Renal pelvis (tissue), 4 donors: ENCODE measurements around the gene MBNL1. TPM values are rescaled to one million over a fixed set of nuclear protein-coding genes. Genes with fewer than 3 reads are reported as not detected.

Experiments
- DNase-seq: peaks from one replicate; pipeline ENCODE4 v3.0.0-alpha.2; 2013
- polyA plus RNA-seq, 3 donors: library from polyadenylated mRNA; unstranded; fragments of 120-200 nt; gene quantifications; one replicate each; pipeline ENCODE4 v1.2.1, GENCODE V29; 2013; ENCODE audit not compliant: insufficient read length in 3 of 3

Gene MBNL1
- polyA plus RNA-seq, 3 donors = 45.5 to 52.1 (median 45.9) TPM

- no peak for DNase-seq
These were observed 23.6 kb downstream of the MBNL1 start for GRCh38 chr3:152292366-152292765.

GRCh38 chr3:152293347-152294006, 24.7 kb downstream of the MBNL1 start:
- no peak for DNase-seq

GRCh38 chr3:152295344-152295743, 26.6 kb downstream of the MBNL1 start:
- no peak for DNase-seq

GRCh38 chr3:152295806-152296205, 27.1 kb downstream of the MBNL1 start:
- DNase-seq = no peak

GRCh38 chr3:152296382-152296781, 27.7 kb downstream of the MBNL1 start:
- DNase-seq = no peak

GRCh38 chr3:152296971-152297370, 28.2 kb downstream of the MBNL1 start:
- DNase-seq = no peak

GRCh38 chr3:152298393-152299248, 29.9 kb downstream of the MBNL1 start:
- DNase-seq = peak; percentile 79

GRCh38 chr3:152299249-152299976, 30.7 kb downstream of the MBNL1 start:
- no peak for DNase-seq

GRCh38 chr3:152300029-152300731, 31.5 kb downstream of the MBNL1 start:
- DNase-seq = no peak

GRCh38 chr3:152301745-152302181, 33.0 kb downstream of the MBNL1 start:
- no peak for DNase-seq

- DNase-seq = peak; percentile 41
These were observed 33.8 kb downstream of the MBNL1 start for GRCh38 chr3:152302521-152303021.

- DNase-seq = no peak
These were observed 35.4 kb downstream of the MBNL1 start for GRCh38 chr3:152304160-152304559.

- DNase-seq = no peak
These were observed 36.3 kb downstream of the MBNL1 start for GRCh38 chr3:152305075-152305474.

GRCh38 chr3:152307829-152308474, 39.2 kb downstream of the MBNL1 start:
- DNase-seq = peak; percentile 39

- no peak for DNase-seq
These were observed 39.7 kb downstream of the MBNL1 start for GRCh38 chr3:152308475-152308844.

- DNase-seq = no peak
These were observed 40.3 kb downstream of the MBNL1 start for GRCh38 chr3:152309031-152309430.

- DNase-seq = no peak
These were observed 41.0 kb downstream of the MBNL1 start for GRCh38 chr3:152309535-152310307.

- DNase-seq = no peak
These were observed 44.7 kb downstream of the MBNL1 start for GRCh38 chr3:152313430-152313829.

- no peak for DNase-seq
These were observed 45.2 kb downstream of the MBNL1 start for GRCh38 chr3:152313914-152314313.

GRCh38 chr3:152314677-152315353, 46.1 kb downstream of the MBNL1 start:
- no peak for DNase-seq
